HL-60 (cell line): ENCODE measurements around the gene GNAI2.

ENCODE experiments used
- DNase-seq, 2 experiments: peaks; one replicate each; pipeline ENCODE4 v3.0.0-alpha.2; 2010 to 2020; ENCODE audit warnings: low read depth in 1 of 2, low spot score in 1 of 2
- H3K27ac ChIP-seq: fragments of 250-450 bp; sonication (Bioruptor Pico); replicated peaks from 2 replicates; pipeline ENCODE4 v1.5.1; 2020; ENCODE audit warnings: mild to moderate bottlenecking, moderate library complexity
- H3K27me3 ChIP-seq: fragments of 250-450 bp; sonication (Bioruptor Pico); 2 replicates; pipeline ENCODE4 v1.5.1; 2021; ENCODE audit warnings: mild to moderate bottlenecking, moderate library complexity; ENCODE audit not compliant: insufficient read depth, poor library complexity, severe bottlenecking
- H3K4me3 ChIP-seq: replicated peaks from 2 replicates; pipeline ENCODE4 v1.5.1; 2011; ENCODE audit warnings: mild to moderate bottlenecking, control low read depth, low read length; ENCODE audit not compliant: insufficient read depth
- CTCF ChIP-seq: IDR thresholded peaks from one replicate; pipeline ENCODE4 v1.5.1; 2011; ENCODE audit warnings: low read length, control low read depth, inconsistent platforms; ENCODE audit not compliant: insufficient read depth
- GABPA ChIP-seq: IDR thresholded peaks from 2 replicates; pipeline ENCODE4 v1.6.1; 2012; ENCODE audit warnings: low read depth
- POLR2AphosphoS5 ChIP-seq: IDR thresholded peaks from 2 replicates; pipeline ENCODE4 v1.6.1; 2012; ENCODE audit warnings: low read depth
- REST ChIP-seq: IDR thresholded peaks from 2 replicates; pipeline ENCODE4 v1.6.1; 2012; ENCODE audit warnings: low read depth; ENCODE audit not compliant: insufficient replicate concordance
- SPI1 ChIP-seq: IDR thresholded peaks from 2 replicates; pipeline ENCODE4 v1.6.1; 2012; ENCODE audit warnings: low read depth, mild to moderate bottlenecking, borderline replicate concordance

Gene GNAI2

GRCh38 chr3:50268703-50269451 is 32.9 kb downstream of the GNAI2 start, which contains the start of gene SEMA3B:
TSS of gene SEMA3B (plus strand) at chr3:50269147. CDS start at chr3:50269241, 94 bp downstream.
- no peak within 1 kb of the TSS for H3K27ac ChIP-seq
- TF ChIP-seq POLR2AphosphoS5 (no peak), GABPA (no peak), REST (no peak), CTCF (no peak), SPI1 (no peak)
- no peak for DNase-seq
- H3K4me3 ChIP-seq = no peak within 1 kb of the TSS
- H3K27me3 ChIP-seq = peaks cover 18% of the 10 kb centered on the region

- no peak overlapping the region for H3K4me3 ChIP-seq
- no peak overlapping the region for H3K27ac ChIP-seq
- TF ChIP-seq GABPA = no peak
- TF ChIP-seq CTCF = no peak
- no peak for TF ChIP-seq POLR2AphosphoS5
- no peak for TF ChIP-seq REST
- no peak for TF ChIP-seq SPI1
- H3K27me3 ChIP-seq = peaks cover 22% of the 10 kb centered on the region
- no peak for DNase-seq
These were observed 33.5 kb downstream of the GNAI2 start for GRCh38 chr3:50269460-50269859.

- Histone ChIP-seq H3K4me3 (no peak overlapping the region), H3K27ac (no peak overlapping the region), H3K27me3 (peaks cover 28% of the 10 kb centered on the region)
- no peak for DNase-seq
- TF ChIP-seq POLR2AphosphoS5 = no peak
These were observed 34.0 kb downstream of the GNAI2 start for GRCh38 chr3:50269977-50270413.

- Histone ChIP-seq H3K4me3 (no peak overlapping the region), H3K27ac (no peak overlapping the region), H3K27me3 (peaks cover 34% of the 10 kb centered on the region)
- TF ChIP-seq GABPA = no peak
- TF ChIP-seq CTCF = no peak
- no peak for TF ChIP-seq SPI1
- TF ChIP-seq POLR2AphosphoS5 = no peak
- no peak for TF ChIP-seq REST
- no peak for DNase-seq
These were observed 34.6 kb downstream of the GNAI2 start for GRCh38 chr3:50270422-50271224.
